SK-N-MC (cell line): ENCODE measurements around the gene PKN3.

Experiments
- EZH2 ChIP-seq: fragments of 200-600 bp; sonication (generic); IDR thresholded peaks from one replicate; pipeline ENCODE4 v1.6.1; 2017; ENCODE audit warnings: antibody characterized with exemption
- POLR2AphosphoS5 ChIP-seq: IDR thresholded peaks from 2 replicates; pipeline ENCODE4 v1.6.1; 2012; ENCODE audit warnings: mild to moderate bottlenecking, low read depth, low read length, borderline replicate concordance

GRCh38 chr9:128653908-128654307 is 48.4 kb upstream of the PKN3 start:
- TF ChIP-seq POLR2AphosphoS5 (no peak), EZH2 (no peak)
